K562 (cell line): Measurements from ENCODE around the gene CNOT10. TPM values are rescaled to one million over a fixed set of nuclear protein-coding genes. Genes with fewer than 3 reads are reported as not detected.

Experiments
- MAFK ChIP-seq: IDR thresholded peaks from 2 replicates; pipeline ENCODE4 v1.6.1; 2011; ENCODE audit warnings: low read length, improper control_type of control experiment
- MTF1 ChIP-seq: fragments of 250-450 bp; sonication (Bioruptor Pico); IDR thresholded peaks from 2 replicates; pipeline ENCODE4 v1.9.0; 2021; ENCODE audit warnings: moderate library complexity, mild to moderate bottlenecking, inconsistent platforms, borderline replicate concordance
- polyA plus RNA-seq, 8 experiments: library from polyadenylated mRNA; depleted of rRNA in 4 of 8; stranded (reverse) in 5 of 8; unstranded in 3 of 8; fragments of >200 nt; fragmentation: Nextera tagmentation in 2 of 8; fragmentation: Illumina TruSeq in 1 of 8; extraction: Ambion mirVana in 2 of 8; extraction: Trizol in 1 of 8; gene quantifications; 2 replicates each; pipeline versions ENCODE4 v1.2.1 to v1.2.3, GENCODE V29; 2011 to 2014; ENCODE audit warnings: inconsistent platforms in 1 of 8, missing spikeins in 1 of 8
- total RNA-seq, 7 experiments: library from RNA; depleted of rRNA in 6 of 7; stranded (reverse); fragments of >200 nt in 6 of 7; fragmentation: Illumina TruSeq in 2 of 7; extraction: Trizol in 2 of 7; gene quantifications; 2 replicates each; pipeline versions ENCODE4 v1.2.1 to v1.2.3, GENCODE V29; 2011 to 2021; ENCODE audit warnings: low replicate concordance in 1 of 7
- TF ChIP-seq, protein P1 (sequence below): fragments of 250-450 bp; sonication (Bioruptor Pico); IDR thresholded peaks from 2 replicates; pipeline ENCODE4 v1.4.0; 2020
- TF ChIP-seq, protein P2 (sequence below): sonication (generic); IDR thresholded peaks from 2 replicates; pipeline ENCODE4 v1.6.1; 2016

Gene CNOT10
- total and polyA plus RNA-seq, 9 of the 15 experiments (the other 6 are each of a cell fraction or from before 2014, with no cell fraction given): 35.7 to 114 (median 81.9) TPM

DNA sequence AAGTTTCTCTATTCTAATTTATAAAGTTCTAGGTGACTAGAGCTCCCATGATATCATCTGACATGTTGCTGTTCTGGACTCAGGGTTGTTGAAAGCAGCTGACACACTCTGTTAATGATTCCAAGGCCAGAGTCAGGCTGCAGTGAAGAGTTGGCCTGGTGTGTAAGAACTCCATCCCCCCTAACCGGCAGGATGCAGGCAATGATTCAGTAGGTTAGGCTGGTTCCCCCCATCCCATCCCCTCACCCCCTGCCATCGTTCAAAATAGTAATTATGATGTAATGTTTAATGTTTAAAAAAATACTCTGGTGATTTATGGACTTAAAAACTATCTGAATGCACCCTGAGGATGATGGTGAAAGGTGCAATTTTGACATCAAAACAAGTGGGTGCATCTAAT, 128.2 kb downstream of the CNOT10 start (continued):
- TF ChIP-seq, protein P1, sequence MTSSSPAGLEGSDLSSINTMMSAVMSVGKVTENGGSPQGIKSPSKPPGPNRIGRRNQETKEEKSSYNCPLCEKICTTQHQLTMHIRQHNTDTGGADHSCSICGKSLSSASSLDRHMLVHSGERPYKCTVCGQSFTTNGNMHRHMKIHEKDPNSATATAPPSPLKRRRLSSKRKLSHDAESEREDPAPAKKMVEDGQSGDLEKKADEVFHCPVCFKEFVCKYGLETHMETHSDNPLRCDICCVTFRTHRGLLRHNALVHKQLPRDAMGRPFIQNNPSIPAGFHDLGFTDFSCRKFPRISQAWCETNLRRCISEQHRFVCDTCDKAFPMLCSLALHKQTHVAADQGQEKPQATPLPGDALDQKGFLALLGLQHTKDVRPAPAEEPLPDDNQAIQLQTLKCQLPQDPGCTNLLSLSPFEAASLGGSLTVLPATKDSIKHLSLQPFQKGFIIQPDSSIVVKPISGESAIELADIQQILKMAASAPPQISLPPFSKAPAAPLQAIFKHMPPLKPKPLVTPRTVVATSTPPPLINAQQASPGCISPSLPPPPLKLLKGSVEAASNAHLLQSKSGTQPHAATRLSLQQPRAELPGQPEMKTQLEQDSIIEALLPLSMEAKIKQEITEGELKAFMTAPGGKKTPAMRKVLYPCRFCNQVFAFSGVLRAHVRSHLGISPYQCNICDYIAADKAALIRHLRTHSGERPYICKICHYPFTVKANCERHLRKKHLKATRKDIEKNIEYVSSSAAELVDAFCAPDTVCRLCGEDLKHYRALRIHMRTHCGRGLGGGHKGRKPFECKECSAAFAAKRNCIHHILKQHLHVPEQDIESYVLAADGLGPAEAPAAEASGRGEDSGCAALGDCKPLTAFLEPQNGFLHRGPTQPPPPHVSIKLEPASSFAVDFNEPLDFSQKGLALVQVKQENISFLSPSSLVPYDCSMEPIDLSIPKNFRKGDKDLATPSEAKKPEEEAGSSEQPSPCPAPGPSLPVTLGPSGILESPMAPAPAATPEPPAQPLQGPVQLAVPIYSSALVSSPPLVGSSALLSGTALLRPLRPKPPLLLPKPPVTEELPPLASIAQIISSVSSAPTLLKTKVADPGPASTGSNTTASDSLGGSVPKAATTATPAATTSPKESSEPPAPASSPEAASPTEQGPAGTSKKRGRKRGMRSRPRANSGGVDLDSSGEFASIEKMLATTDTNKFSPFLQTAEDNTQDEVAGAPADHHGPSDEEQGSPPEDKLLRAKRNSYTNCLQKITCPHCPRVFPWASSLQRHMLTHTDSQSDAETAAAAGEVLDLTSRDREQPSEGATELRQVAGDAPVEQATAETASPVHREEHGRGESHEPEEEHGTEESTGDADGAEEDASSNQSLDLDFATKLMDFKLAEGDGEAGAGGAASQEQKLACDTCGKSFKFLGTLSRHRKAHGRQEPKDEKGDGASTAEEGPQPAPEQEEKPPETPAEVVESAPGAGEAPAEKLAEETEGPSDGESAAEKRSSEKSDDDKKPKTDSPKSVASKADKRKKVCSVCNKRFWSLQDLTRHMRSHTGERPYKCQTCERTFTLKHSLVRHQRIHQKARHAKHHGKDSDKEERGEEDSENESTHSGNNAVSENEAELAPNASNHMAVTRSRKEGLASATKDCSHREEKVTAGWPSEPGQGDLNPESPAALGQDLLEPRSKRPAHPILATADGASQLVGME (CRISPR knock-in tag): no peak
- TF ChIP-seq MAFK (no peak), MTF1 (no peak)
- TF ChIP-seq, protein P2, sequence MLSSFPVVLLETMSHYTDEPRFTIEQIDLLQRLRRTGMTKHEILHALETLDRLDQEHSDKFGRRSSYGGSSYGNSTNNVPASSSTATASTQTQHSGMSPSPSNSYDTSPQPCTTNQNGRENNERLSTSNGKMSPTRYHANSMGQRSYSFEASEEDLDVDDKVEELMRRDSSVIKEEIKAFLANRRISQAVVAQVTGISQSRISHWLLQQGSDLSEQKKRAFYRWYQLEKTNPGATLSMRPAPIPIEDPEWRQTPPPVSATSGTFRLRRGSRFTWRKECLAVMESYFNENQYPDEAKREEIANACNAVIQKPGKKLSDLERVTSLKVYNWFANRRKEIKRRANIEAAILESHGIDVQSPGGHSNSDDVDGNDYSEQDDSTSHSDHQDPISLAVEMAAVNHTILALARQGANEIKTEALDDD: no peak
